NK-92 treated with Interleukin-12 subunit alpha and Interleukin-12 subunit beta, amount 100 ng/mL, for 24 hours (cell line): Measurements from ENCODE around the gene SLC45A3.
"Not testable (repeated sequence)": the region's sequence is repeated elsewhere in the genome, so short reads cannot be mapped to it uniquely, and the experiment has no call there.

ENCODE experiments used
- DNase-seq: peaks from one replicate; lab custom pipeline; 2025; lab: John Stamatoyannopoulos, UW

The SLC45A3 gene, protein sequence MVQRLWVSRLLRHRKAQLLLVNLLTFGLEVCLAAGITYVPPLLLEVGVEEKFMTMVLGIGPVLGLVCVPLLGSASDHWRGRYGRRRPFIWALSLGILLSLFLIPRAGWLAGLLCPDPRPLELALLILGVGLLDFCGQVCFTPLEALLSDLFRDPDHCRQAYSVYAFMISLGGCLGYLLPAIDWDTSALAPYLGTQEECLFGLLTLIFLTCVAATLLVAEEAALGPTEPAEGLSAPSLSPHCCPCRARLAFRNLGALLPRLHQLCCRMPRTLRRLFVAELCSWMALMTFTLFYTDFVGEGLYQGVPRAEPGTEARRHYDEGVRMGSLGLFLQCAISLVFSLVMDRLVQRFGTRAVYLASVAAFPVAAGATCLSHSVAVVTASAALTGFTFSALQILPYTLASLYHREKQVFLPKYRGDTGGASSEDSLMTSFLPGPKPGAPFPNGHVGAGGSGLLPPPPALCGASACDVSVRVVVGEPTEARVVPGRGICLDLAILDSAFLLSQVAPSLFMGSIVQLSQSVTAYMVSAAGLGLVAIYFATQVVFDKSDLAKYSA

DNA sequence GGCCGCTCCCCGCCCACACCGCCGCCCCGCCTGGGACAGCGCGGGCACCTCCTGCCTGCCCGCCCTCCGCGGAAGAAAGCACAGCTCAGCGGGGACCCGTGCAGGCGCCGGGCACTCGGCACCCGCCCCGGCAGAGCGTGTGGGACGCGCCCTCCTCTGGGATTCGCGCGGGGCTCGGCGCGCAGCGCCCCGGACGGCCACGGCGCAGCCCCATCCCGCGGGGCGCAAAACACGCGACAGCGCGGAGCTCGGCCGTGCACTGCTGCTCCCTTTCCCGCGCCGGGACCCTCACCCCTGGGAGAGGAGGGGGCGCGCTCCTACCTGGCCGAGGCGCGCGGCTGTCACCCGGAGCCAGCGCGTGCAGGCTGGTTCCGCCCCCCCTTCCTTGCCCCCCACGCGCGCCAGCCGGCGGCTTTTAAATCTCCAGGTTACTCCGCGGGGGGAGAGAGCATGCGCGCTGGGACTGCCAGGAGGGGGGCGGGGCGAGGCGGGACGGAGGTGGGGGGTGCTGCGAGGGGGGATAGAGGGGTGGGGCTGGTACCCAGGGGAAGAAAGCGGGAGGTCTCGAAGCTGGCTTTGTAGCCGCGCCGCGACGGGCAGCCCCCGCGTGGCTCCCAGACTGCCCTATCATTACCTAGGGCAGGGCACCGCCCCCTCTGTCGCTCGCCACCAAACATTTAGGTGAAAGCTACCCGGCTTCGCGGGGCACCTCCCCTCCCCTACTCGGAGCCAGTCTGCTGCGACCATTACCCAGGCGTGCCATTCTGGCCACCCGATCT is at the start of gene SLC45A3:
Gene SLC45A3 (minus strand): TSS at position 437 of the 779 bp plus-strand sequence. CDS start 15,853 bp downstream, outside the sequence.
- no peak for DNase-seq

DNA sequence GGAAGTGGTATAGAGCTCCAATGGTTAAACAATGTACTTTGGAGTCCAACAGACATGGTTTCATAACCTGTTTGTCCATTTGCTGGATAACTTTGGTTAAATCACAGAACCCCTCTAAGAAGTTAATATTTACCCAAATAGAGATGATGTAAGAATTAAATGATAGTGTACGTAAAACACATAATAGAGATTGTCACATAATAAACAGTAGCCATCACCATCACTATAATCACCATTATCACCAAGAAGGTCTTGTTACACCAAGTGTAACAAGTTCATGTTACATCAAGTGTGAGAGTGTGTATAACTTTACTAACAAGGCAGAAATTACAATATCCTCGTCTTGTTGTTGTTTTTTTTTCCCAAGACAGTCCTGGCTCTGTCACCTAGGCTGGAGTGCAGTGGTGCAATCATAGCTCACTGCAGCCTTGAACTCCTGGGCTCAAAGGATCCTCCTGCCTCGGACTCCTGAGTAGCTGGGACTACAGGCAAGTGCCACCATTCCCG is 46.4 kb upstream of the SLC45A3 start:
- DNase-seq: no peak

DNA sequence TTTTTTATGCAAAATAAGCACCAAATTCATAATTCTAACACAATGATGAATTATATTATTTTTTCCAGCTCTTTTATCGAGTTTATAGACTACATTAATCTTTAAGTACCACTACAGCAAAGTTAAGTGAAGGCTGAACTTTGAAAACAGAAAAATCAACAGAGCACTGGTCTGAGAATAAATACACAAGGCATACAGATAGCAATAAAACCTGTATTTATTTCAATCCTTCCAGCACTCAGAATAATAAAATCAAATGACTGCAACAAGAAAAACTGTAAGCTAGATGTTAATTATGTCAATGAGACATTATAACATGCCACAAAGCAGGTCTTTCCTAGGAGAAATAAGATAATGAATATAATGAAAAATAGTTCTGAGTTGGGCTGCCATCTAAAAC is 45.2 kb upstream of the SLC45A3 start:
- no peak for DNase-seq

DNA sequence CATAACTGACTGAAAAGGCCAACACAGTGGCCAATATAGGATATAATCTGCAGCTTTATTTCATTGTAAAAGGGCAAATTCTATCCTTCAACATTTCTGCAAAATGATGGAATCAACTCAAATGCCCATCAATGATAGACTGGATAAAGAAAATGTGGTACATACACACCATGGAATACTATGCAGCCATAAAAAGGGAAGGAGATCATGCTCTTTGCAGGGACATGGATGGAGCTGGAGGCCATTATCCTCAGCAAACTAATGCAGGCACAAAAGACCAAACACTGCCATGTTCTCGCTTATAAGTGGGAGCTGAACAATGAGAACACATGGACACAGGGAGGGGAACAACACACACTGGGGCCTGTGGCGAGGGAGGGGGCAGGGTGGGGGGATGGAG is 40.4 kb upstream of the SLC45A3 start:
- DNase-seq: not testable (repeated sequence)

DNA sequence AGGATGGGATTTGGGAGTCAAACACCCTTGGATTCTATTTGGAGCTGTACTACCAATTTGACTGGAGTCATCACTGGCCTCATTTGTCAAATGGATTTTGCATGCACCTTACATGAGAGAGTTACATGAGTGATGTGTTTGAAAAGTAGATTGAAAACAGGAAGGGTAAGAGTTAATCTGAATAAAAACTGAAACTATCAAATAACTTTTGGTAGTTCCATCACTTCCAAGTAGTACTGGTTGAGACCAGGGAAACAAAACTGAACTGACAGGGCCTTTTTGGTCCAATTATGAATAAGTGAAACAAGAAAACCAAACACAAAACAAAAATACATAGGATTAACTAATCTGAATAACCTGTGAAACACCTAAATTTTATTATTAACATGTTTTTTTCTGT is 39.5 kb upstream of the SLC45A3 start:
- no peak for DNase-seq

DNA sequence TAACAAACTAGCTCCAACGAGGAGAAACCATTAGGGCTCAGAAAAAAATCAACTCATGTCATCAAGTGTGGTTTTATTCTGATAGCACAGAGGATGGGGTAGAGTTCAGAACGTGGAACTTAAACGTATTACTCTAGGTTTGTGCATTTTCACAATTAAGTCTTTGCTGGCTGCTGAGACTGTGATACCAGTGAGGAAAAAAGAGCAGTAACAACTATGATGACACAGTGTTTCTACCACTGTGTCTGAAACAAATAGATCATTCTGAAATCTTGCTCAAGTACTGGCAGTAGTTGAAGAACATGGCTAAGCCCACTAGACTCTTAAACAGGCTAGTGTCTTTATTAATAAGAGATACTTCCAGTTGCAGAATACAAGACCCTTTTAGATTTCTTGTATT is 38.7 kb upstream of the SLC45A3 start:
- no peak for DNase-seq

DNA sequence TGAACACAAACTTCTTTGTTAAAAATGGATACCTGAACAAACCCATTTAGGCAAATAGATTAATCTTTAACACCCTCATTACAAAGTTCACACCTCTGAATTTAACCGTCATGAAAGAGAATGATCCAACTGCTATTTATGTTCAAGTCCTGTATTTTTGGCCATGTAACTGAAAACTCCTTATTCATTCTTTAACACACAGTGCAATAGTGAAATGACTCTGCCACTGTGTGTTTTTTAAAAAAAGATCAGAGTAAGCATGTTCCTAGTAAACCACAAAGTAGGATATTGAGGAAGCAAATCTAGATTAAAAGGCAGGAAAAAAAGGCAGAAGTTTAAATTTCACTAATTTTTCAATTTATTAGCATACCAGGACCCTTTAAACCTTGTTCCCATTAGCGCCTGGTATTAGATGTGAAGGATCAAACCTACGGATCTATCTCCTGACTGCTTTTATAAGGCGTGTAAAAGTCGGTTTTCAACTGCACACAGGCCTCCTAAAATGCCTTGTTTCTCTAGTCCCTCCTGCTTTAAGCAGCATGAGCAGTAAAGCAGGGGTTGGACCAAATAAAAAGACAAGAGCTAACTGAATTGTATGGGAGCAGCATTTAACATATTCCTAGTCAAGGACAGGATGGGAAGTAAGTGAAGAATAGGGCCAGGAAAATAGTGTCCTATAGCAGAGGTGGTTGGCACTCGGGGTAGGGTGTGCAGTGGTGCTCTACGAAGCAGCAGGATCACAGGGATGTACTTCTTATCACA is 36.2 kb upstream of the SLC45A3 start:
- DNase-seq: no peak

DNA sequence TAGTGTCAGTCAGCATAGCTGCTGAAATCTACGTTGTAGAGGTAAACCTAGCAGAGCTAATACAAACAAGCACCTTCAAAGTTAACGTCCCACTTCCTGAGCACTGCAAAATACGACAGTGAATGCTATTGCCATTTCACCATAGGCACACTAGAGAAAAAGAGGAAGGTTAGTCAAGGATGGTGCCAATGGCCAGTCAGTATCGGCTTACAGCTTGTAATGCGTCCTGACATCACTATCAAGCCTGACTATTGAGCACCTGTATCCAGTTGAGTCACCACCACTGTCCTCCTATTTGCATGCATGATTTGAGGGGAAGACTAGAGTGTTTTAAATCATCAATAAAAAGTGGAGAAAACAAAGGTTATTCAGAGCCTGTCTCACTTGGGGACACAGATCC is 35.3 kb upstream of the SLC45A3 start:
- no peak for DNase-seq

DNA sequence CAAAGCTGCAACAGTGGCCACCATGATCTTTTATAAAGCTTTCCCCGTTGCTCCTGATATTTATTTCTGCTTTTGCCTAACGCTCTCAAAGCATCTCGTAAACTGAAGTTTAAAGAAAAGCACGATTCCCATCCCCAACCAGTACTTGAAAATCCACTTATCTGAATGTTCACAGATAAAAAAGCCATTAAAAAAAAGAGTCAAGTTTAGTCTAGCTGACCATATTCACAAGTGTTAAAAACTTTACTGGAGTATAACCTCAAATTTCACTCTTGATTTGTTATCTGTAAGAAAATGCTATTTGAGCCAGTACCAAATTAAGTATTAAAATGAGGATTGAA is 34.6 kb upstream of the SLC45A3 start:
- no peak for DNase-seq

DNA sequence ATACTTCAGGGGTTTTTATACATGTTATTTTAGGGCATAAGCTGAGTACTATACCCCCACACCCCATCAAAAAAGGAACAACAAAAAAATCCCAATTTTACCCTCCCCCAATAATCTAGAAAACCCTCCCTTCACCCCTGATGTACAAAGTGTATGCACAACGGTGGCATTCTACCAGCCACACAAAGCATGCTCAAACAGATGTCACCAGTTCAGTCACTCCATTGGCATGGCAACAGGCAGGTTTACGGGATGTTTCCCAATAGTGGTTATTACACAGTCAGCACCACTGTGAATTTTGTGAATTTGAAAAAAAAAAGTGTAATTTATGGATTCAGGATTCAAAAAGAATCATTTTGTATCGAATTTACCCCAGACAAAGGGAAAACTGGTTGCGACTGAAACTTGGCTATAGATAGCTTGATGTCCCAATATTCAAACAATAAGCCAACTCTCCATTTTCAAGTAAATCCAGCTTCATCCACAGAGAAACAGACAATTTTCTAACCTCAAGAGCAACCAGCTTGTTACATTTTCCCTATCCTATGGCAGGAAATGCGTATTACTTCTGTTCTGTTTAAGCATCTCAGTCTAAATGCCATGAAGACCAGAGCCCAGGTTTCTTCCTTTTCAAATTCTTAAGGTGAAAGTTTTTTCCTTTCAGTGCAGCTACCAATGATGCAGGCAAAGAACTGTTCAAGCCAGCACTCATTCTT is 34.0 kb upstream of the SLC45A3 start:
- no peak for DNase-seq

DNA sequence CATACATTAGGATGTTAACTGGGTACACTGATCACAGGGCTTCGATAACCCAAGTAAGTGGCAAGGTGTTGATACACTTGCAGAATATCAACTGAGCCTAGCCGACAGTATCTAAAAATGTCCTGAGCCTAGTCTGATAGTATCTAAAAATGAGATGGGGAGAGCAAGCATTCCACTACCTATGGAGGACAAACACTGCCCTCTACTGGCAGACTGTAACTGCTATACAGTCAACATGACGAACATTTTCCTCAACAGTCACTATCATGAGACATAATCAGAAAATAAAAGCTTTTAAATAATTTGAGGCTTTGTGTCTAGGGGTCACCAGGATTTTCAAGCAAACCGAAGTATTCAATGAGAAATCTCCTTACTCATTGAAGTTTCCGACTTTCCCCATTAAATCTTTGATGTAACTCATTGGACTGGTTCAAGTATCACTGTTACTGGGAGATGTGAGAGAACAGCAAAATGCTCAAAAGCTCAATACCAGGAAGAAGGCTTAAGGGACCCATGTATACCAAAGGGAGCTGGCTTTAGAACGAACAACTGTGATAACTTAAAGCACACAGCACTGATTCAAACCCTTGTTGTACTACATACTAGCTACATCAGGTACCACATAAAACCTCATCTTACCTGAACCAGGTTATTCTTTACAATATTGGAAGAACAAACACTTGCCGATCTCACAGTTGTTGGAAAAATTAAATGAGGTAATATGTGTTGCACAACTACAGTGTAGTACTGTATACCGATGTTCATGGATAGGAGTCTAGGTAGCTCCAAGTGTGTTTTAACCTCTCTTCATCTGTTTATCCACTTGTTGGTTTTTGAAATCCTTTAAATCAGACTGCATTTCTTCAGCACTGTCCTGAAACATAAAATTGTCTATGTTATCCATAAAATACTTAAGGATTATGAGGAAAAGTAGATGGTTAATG is 31.1 kb upstream of the SLC45A3 start:
- DNase-seq: peak; percentile 4

DNA sequence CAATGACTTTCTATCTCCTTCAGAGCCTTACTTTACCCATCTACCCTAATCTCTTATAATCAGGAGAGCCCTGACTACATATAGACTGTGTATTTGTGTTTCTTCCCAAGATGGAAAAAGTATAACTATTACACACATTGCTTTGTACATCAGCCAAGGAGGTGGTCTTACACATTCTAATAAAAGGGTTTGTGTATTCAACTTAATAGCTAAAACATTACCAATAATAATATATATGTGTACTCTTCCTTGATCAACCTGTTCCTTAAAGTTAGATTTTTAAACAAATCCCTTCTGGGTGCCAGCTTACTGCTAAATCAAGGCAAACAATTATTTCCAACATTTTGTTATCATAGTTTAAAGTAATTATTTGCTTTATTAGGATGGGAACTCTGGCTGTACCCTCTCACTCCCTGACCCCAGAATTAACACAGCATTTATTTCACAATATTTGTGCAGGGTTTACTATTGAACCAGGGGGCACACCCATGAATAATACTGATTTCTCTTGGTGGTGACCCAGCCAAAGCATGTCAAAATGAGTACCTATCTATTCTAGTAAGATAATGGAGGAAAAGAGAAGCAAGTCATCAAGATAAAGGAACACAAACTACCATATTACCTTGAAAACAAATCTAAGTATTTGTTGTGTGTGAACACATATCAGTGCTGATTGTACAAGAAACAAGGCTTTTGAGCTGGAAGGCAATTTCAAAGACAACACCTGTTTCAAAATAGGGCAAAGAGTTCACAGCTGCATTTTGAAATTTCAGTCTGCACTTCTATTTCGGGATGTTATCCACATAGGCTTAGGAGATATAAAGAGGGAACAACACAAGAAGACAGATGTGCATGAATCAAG is 30.1 kb upstream of the SLC45A3 start:
- DNase-seq: no peak

DNA sequence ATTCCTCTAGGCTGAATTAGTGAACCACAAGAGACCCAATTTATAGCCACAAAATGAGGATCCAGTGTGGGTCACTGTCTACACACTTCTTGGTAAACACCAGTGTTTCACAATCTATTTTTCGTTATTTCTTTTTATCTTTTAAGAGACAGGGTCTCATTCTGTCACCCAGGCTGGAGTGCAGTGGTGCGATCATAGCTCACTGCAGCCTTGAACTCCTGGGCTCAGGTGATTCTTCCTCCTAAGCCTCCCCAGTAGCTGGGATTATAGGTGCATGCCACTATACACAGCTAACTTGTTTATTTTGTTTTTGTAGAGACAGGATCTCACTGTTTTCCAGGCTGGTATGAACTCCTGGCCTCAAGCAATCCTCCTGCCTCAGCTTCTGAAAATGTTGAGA is 29.3 kb upstream of the SLC45A3 start:
- DNase-seq: no peak

DNA sequence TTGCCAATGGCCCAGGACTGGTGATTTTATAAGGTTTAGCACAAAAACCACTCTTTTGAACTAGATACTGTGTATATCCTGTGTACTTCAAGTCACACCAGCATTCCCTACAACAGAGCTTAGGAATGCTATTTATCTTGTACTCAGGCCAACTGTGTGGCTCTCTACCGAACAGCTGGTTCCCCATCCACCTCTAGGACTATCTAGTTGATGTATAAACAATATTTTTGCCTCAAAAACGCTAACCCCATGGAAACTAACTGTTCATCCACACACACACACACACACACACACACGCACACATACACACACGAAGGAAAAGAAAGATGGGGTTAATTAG is 28.7 kb upstream of the SLC45A3 start:
- DNase-seq: no peak

DNA sequence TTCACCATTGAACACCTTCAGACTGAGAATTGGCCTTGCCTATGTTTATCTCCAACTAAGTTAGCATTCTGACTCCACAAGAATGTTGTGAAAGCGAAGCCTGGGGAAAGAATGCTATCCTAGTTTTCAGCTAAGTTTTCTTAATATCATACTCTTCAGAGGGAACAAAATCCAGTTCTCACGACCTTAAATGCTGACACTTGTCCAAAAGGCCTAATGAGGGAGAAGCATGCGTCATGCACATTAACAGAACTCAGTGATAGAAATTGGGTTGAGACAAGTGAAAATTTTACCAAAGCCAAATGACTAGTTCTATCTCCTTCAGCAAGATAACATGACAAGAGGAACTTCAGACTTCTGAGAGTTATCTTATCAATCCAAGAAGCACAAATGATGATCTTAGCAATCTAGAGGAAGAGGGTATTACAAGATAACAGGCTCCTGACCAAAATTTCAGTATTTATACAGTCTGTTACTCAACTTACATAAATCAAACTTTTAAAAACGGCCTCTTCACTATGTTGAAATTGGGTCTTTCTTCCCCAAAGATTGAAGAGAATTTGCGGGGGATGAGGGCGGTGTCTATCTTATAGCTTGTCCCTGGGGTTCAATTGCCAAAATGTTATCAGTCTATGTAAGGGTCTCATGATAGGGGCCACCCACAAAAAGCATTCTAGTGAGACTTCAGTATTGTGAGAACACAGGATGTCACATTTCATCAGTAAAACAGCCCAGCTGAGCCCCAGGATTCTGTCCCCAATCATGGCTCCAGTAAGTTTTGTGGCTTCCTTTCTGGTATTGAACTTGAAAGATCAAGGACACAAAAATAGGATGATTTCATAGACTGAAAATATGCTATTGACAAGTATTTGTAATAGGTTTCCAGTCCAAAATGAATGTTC is 26.5 kb upstream of the SLC45A3 start:
- DNase-seq: no peak

DNA sequence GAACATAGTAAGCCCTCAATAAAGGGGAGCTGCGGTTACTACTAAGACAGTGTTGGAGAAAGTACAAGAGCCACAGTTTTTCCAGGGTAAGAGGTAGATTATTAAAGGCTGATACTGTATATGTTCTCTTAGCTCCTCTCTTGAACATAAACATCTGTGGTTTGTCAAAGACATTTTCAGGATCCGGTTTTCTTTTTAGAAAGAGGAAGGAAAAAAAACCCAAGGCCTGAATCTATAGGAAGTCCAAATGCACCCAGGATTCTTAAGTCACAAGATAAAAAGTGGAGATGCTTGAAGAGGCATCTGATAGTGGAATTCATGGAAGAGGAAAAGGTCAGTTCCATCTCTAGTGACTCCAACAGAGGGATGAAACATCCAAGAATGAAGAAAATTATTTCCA is 24.6 kb upstream of the SLC45A3 start:
- no peak for DNase-seq

DNA sequence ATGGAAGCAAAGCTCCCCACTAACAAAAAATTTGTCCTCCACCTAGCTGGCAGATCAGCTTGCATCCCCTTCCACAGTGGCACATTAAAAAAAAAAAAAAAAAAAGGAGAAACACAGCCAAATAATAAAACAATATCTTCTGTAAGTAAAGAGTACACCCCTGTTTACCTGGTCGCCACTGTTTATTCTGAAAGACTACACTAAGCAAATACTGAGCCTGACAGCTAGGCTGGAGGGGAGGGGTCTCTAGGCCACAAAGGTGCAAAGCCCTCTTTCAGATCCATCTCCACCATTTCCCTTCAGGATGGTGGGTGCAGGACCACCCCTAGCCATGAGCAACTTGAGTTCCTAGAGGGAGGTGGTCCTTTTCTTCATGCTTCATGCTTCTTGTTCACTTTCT is 22.8 kb upstream of the SLC45A3 start:
- no peak for DNase-seq

DNA sequence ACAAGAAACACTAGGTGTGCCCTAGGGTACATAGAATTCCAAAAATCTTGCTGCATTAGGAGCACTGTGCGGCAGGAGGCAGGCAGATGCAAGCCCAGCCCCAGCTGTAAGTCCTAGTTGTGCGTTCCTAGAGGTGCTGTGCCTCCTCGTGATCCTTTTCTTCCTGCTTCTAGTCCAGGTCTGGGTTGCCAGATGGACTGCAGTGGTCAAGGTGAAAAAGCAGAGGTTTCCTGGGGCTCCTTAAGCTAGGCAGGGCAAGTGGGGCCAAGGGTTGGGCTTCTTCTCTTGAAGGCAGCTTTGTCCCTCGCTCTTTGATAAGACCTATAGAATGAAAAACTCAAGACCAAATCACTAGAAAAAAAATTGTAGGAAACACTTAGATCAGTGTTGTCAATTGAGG is 21.6 kb upstream of the SLC45A3 start:
- DNase-seq: no peak

DNA sequence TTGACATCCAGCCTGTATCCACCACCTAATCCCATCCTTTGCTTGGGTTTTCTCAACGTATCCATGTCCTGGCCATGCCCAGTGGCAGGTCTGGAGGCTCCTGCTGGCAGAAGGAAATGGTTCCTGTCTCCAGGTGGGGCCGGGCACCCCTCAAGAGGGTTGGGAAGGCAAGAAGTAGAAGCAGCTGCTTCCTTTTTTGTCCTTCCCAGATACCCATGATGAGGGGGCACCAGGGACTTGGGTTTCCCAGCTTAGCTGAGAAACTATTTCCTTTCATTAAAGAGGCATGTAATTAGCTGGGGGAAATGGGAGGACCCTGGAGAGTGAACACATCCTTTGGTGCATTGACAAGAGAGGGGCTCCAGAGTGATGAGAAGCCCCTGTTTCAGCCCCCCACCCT is 21.1 kb upstream of the SLC45A3 start:
- DNase-seq: no peak
